Inferior parietal cortex (tissue), 1 donor: Measurements from ENCODE around the gene PAX5.
A peak's percentile ranks its signal among the peaks of the same experiment; 100 is the strongest.
"Not testable (repeated sequence)": the region's sequence is repeated elsewhere in the genome, so short reads cannot be mapped to it uniquely, and the experiment has no call there.

Source experiments
- DNase-seq: peaks from one replicate; pipeline ENCODE4 v3.0.0-alpha.2; 2016; ENCODE audit errors: extremely low spot score

The PAX5 gene

DNA sequence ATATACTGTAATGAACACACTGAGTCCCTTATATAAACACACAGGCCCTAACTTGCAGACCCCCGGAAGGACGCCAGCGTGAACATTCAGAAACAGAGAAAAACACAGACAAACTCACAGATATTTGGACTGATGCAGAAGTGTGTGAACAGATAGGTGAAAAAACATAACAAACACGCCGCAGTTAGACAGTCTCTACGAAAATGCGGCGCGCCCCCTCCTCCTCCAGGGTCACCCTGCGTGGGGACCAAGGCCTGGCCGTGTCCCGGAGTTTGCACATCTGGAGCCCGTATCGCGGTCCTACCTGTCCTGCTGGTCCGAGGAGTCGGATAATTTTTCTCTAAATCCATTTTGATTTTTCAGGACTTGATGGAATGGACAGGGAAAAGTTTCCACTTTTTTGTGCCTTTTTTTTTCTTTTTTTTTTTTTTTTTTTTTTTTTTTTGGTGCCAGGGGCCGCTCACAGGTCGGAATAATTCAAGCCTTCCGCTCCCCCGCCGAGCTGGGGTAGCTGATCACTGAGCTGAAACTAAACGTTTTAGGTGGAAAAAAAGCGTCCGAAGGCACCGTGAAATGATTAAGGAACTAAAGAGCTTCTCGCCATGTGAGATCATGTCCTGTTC, at the start of gene PAX5:
Gene PAX5 (minus strand): TSS at position 587 of the 623 bp plus-strand sequence. CDS start 237 bp downstream, at position 350.
- DNase-seq = no peak

DNA sequence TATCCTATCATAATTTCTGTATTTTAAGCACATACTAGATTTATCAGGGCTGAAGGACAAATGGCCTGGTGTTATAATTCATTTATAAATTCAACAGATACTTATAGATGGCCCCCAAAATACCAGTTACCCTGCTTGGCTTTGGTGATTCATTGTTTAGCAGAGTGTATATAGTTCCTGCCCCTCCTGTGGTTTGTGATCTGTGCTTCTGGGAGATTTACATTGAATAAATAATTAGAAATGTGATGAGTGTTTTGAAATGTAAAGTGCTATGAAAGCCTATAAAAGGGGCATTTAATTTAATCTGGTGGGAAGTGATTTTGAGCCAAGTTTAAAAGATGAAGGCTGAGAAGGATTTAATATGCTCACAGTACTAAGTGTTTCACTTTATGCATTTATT, 49.6 kb upstream of the PAX5 start:
- DNase-seq = no peak

GRCh38 chr9:37082214-37082765, 48.2 kb upstream of the PAX5 start:
- DNase-seq = no peak

DNA sequence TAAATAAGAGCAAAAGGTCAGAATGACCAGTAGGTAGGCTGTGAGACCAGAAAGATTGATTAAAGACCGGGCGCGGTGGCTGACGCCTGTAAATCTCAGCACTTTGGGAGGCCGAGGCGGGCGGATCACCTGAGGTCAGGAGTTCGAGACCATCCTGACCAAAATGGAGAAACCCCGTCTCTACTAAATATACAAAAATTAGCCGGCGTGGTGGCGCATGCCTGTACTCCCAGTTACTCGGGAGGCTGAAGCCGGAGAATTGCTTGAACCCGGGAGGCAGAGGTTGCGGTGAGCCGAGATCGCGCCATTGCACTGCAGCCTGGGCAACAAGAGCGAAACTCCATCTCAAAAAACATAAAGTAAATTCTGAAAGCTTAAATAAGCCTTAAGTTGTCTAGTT, 47.4 kb upstream of the PAX5 start:
- DNase-seq = not testable (repeated sequence)

DNA sequence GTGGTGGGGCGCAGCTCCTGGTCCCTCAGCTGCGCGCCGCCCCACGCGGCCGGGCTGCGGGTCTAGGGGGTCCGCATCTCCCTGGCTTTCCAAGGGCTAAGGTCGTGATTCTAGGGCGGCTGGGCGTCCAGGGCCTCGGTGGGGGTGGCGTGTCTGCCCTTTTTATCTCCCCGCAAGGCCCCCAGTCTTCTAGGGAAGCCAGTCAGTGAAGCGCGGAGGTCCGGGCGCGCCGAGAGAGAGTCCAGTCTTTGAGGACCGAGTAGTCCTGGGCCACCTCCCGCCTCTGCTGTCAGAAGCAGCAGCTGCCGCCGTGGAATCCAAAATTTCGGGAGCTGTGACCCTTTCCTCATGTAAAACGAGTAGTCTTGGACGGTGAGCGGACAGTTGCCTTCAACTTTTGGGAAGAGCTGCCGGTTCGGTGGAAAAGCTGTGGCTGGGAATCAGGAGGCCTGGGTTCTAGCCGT, 46.1 kb upstream of the PAX5 start:
- not testable (repeated sequence) for DNase-seq

GRCh38 chr9:37079370-37080164, 45.5 kb upstream of the PAX5 start:
- peak; percentile 95 for DNase-seq

- DNase-seq = not testable (repeated sequence)
These were observed 40.7 kb upstream of the PAX5 start for GRCh38 chr9:37074790-37075189.

DNA sequence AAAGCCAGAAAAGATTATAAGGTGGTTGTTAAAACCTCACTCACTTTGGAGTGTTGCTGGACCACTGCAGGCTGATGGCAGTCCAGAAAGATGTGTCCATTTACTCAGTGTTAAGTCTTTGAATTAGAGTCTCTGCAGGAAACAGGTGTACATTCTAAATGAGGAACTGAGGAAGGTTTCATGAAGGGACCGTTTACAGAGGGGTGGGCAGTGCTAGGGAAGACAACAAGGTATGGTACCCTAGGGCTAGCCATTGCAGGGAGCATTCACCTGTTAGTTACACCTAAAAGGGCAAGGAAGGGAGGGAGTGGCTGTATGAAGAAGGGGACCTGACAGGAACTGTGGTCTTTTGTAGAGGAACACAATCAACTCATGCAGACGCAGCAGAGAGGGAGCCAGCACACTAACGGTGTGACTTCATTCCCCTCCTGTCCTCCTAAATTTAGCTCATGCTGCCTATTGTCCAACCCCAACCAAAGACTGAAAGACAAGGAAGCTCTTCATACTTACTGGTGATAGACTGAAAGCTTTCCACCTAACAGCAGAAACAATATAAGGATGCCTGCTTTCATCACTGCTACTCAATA, 32.2 kb upstream of the PAX5 start:
- no peak for DNase-seq

- no peak for DNase-seq
These were observed 28.3 kb upstream of the PAX5 start for GRCh38 chr9:37062336-37062735.

DNA sequence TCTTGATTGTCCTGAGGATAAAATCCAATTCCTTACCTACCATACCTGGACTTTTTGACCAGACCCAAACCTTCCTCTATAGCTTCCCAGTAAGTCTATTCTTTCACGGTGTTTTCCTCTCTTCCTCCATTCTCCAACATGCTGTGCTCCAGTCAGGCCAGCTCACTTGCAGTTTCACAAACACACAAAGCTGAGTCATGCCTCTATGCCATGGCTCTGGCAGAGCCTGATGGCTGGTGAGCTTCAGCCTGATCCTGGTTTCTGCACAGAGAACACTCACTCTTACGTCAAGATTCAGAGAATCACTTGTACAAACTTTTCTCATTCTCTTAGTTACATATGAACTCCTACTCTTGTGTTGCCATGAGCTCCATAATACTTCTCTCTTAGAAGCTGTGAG, 27.7 kb upstream of the PAX5 start:
- DNase-seq = no peak

DNA sequence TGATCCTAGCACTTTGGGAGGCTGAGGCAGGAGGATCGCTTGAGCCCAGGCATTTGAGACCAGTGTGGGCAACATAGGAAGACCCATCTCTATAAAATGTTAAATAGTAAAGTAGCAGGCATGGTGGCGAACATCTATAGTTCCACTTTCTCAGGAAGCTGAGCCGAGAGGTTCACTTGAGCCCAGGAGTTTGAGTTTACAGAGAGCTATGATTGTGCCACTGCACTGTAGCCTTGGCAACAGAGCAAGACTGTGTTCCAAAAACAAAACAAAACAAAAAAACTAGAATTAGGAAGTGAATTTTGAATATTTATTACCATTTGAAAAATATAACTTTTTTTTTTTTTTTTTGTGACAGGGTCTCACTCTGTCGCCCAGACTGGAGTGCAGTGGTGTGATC, 26.8 kb upstream of the PAX5 start:
- DNase-seq = no peak

DNA sequence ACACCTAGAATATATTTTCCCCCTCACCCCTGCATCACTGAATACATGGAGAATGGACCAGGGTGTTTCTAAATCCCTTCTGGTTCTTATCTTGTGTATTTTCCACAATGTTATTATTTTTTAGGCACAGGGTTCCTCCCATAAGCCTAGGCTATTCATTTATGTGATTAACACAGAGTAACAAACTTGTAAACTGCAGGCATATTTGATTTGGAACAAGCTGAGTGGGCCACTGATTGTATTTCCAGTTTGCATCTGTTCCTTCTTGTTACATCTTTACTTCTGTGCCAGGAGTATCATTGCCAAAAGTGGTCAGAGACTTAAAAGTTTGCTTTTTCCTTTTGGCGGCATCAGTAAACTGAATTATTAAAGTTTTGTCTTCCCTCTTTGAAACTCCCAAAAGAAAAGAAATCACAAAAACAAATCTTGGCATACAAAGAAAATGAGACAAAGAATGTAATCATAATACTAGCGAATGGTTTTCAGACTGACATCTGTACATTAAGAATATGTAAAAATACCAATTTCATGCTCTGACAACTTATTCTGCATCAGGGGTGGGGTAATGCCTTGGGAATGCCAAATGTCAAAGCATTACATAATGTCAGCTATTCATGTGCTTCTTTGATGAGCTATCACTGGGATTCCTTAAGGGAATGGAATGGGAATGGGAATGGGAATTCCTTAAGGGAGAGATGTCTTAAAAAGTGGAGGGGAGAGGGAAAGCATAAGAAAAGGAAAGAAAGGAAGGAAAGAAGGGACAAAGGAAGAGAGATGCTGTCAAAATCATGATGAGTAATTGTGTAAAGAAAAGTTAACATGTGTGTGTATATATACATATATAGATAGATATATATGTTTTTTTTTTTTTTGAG, 22.2 kb upstream of the PAX5 start:
- DNase-seq = no peak

DNA sequence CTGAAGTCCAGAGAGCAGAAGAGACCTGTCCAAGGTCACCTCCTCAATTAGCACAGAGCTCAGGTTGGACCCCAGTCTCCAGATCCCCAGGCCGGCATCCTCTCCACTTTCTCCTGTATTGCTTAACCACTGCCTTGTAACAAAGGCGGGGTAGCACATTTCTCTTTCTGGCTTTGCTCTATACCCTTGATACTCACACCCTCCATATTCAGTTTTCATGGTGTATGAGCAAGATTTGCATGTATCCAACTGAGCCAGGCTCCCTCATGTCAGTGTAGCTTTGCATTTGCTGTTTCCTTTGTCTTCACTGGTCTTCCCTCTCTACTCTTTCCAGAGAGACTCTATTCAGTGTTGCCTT, 20.3 kb upstream of the PAX5 start:
- DNase-seq = not testable (repeated sequence)

- no peak for DNase-seq
These were observed 19.8 kb upstream of the PAX5 start for GRCh38 chr9:37053684-37054362.

GRCh38 chr9:37046683-37047082, 12.6 kb upstream of the PAX5 start:
- no peak for DNase-seq

DNA sequence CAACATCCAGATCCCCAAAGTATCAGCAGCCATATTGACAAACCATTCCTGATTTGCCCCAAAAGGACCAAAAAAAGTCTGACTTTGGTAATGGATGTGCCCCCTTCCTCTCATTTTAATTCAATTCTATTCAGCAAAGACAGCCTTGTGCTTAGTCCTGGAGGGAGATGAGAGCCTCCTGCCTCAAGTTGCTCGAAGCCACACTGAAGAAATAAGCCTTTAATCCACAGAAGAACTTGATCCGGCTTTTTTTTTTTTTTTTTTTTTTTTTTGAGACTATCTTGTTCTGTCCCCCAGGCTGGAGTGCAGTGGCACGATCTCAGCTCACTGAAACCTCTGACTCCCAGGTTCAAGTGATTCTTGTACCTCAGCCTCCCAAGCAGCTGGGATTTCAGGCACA, 8.4 kb upstream of the PAX5 start:
- no peak for DNase-seq

DNA sequence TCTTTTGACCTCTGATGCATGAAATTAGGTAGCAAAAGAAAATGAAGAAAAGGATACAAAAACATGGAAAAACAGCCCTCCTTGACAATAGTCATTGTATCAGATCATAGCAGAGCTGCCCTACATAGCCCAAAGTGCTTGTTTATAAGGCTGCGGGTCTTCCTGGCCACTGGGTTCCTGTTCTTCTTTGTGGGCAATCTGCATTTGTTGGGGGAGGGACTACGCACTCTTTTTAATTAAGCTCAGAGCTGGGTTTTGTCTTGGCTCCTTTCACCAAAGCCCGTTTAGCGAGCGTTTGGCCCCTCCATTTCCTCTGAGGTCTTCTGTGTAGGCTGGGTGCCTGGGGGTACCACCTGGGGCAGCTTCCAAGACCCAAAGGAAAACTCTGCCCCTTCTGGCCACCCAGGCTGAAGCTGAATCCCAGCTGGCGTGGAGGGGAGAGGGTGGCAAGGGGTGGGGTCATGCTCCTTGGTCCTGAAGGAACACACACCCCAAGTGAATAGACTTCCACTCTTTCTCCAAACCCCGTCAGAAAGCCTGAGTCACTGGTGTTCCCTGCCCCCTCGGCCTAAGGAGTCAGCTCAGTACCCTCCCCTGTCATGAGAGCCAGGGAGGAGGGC, 6.5 kb upstream of the PAX5 start:
- no peak for DNase-seq

DNA sequence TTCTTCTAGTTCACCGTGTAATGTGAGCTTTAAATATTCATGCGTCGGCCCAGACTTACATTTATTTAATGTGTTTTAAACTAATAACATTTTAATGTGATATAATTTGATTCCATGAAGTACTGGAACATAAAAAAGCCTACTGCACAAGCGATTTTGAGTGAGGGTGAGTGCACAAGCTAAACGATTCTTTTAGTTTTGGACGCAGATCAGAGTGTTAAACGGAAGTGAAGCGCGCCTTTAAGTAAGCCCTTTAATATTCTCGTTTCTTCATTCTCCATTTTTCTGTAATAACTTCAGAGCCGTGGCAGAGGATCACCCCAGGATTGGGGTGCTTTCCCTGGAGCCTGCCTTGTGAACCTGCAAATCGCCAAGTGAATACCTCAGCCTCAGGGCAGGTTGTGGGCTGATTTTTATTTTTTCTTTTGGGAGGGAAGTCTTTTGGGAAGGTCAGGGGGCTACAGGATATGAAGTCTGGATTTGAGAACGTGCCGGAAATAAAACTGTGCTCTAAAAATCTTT, 4.9 kb upstream of the PAX5 start:
- no peak for DNase-seq

- no peak for DNase-seq
These were observed 4.4 kb upstream of the PAX5 start for GRCh38 chr9:37038302-37038942.
